Cardiac muscle cell (in vitro differentiated cells and primary cell): ENCODE results near the gene CEMIP2. TPM values are rescaled to one million over a fixed set of nuclear protein-coding genes. Genes with fewer than 3 reads are reported as not detected.

Experiments used
- DNase-seq, 2 donors: peaks; one replicate each; pipeline versions ENCODE4 v3.0.0 to v3.0.0-alpha.2; 2010 to 2017; ENCODE audit warnings: low read depth in 1 of 2, low spot score in 1 of 2
- H3K27ac ChIP-seq: fragments of 200-600 bp; sonication (generic); 2 replicates; pipeline ENCODE4 v1.5.1; 2016
- H3K27me3 ChIP-seq: fragments of 200-600 bp; sonication (generic); 2 replicates; pipeline ENCODE4 v1.6.0; 2016; ENCODE audit warnings: control low read depth
- H3K36me3 ChIP-seq: fragments of 200-600 bp; sonication (generic); 2 replicates; pipeline ENCODE4 v1.5.1; 2016; ENCODE audit warnings: control low read depth
- H3K4me1 ChIP-seq: fragments of 200-600 bp; sonication (generic); 2 replicates; pipeline ENCODE4 v1.8.1; 2017; ENCODE audit warnings: low read depth, mild to moderate bottlenecking, mixed run types
- H3K4me3 ChIP-seq: fragments of 200-600 bp; sonication (generic); 2 replicates; pipeline ENCODE4 v1.5.1; 2016; ENCODE audit warnings: mild to moderate bottlenecking
- H3K9me3 ChIP-seq: fragments of 200-600 bp; sonication (generic); 2 replicates; pipeline ENCODE4 v1.5.1; 2017; ENCODE audit warnings: low read depth, mild to moderate bottlenecking, control low read depth
- polyA plus RNA-seq: library from polyadenylated mRNA; unstranded; fragments of >200 nt; fragmentation: Nextera tagmentation; extraction: Ambion mirVana; gene quantifications from 2 replicates; pipeline ENCODE4 v1.2.1, GENCODE V29; 2016
- total RNA-seq: library from RNA; depleted of rRNA; stranded (reverse); fragments of >200 nt; gene quantifications from 2 replicates; pipeline ENCODE4 v1.2.3, GENCODE V29; 2016
- TF ChIP-seq, protein P1 (sequence below): IDR thresholded peaks from 2 replicates; pipeline ENCODE4 v1.5.1; 2012; ENCODE audit warnings: low read depth, mild to moderate bottlenecking, low read length

CEMIP2 gene
- total and polyA plus RNA-seq, 2 experiments from 2014 or later = 15.9 to 16.5 TPM

DNA sequence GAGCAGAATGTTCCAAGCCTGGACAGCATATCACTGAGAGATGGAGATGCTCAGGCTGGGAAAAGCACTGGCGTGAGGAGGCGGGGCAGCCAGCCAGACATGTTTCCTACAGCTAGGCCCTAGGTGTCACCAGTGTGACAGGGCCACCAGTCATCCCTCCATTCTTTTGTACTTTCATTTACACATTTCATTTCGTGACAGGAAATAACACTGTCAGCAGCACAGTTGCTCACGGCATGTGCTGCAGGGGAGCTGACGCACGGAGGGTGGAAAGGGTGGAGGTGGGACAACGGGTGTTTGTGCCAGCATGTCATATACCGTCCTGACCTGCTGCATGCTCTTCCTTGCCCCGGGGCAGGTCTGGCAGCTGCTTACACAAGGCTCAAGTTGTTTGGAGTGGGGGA, 14.8 kb upstream of the CEMIP2 start:
- Histone ChIP-seq H3K27ac (no peak overlapping the region), H3K9me3 (no peaks in the 10 kb centered on the region), H3K27me3 (no peaks in the 10 kb centered on the region), H3K4me3 (no peak overlapping the region), H3K4me1 (no peaks in the 10 kb centered on the region), H3K36me3 (no peaks in the 10 kb centered on the region)
- no peak for DNase-seq
- TF ChIP-seq, protein P1, sequence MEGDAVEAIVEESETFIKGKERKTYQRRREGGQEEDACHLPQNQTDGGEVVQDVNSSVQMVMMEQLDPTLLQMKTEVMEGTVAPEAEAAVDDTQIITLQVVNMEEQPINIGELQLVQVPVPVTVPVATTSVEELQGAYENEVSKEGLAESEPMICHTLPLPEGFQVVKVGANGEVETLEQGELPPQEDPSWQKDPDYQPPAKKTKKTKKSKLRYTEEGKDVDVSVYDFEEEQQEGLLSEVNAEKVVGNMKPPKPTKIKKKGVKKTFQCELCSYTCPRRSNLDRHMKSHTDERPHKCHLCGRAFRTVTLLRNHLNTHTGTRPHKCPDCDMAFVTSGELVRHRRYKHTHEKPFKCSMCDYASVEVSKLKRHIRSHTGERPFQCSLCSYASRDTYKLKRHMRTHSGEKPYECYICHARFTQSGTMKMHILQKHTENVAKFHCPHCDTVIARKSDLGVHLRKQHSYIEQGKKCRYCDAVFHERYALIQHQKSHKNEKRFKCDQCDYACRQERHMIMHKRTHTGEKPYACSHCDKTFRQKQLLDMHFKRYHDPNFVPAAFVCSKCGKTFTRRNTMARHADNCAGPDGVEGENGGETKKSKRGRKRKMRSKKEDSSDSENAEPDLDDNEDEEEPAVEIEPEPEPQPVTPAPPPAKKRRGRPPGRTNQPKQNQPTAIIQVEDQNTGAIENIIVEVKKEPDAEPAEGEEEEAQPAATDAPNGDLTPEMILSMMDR = no peak

DNA sequence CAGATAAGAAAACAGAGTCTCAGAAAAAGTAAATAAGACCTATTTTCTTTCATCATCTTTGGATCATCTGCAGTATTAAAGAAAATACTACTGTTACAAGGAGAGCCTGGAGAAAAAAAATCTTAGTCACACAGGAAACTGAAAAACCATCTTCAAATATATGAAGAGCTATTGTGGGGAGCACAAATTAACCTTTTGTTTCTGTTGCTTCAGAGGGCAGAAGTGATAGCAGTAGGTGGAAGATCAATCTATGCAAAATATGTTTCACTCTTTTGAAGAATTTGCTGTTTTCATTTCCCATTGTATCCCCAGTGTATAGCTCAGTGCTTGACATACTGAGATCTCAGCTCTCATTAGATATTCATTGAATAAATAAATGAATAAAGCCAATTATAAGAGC, 13.1 kb upstream of the CEMIP2 start:
- no peak for DNase-seq
- Histone ChIP-seq H3K4me1 (no peaks in the 10 kb centered on the region), H3K36me3 (no peaks in the 10 kb centered on the region), H3K27me3 (no peaks in the 10 kb centered on the region), H3K4me3 (no peak overlapping the region), H3K9me3 (no peaks in the 10 kb centered on the region), H3K27ac (no peak overlapping the region)
- TF ChIP-seq, protein P1 = no peak

DNA sequence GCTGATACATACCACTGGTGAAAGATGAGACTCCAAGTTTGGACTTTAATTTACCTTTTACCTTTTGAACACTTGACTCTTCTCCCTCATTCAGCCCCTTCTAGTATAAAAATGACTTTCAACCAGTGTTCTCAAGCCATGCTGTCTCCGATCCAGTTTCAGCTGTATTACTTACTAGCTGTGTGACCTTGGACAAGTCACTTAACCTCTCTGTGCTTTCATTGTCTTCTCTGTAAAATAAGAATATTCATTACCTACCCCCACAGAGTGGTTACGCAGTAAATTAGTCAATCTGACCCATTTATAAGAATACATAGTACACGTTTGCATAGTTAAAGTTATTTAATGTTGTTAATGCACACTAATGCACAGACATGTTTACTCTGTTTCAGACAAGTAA, 12.6 kb upstream of the CEMIP2 start:
- Histone ChIP-seq H3K27ac (no peak overlapping the region), H3K36me3 (no peaks in the 10 kb centered on the region), H3K4me1 (no peaks in the 10 kb centered on the region), H3K9me3 (no peaks in the 10 kb centered on the region), H3K27me3 (no peaks in the 10 kb centered on the region), H3K4me3 (no peak overlapping the region)
- TF ChIP-seq, protein P1 = no peak
- no peak for DNase-seq

DNA sequence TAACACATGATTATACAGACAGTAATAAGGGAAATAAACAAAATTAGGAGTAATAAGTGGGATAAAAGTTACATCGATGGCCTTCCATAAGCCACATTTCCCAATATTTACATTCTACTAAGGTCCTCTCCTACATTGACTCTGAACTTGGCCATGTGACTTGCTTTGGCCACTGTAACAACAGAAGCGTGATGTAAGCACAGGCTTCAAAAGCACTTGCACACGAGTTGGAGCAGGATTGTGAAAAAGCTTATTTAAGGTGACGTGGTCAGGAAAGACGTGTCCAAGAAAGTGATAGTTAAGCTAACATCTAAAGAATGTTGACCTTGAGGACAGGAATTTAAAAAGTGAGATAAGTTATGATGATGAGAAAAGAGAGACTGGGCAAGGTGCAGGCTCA, 9.8 kb upstream of the CEMIP2 start:
- Histone ChIP-seq H3K27ac (no peak overlapping the region), H3K36me3 (no peaks in the 10 kb centered on the region), H3K9me3 (no peaks in the 10 kb centered on the region), H3K4me3 (no peak overlapping the region), H3K4me1 (no peaks in the 10 kb centered on the region), H3K27me3 (no peaks in the 10 kb centered on the region)
- no peak for DNase-seq
- TF ChIP-seq, protein P1 = no peak

DNA sequence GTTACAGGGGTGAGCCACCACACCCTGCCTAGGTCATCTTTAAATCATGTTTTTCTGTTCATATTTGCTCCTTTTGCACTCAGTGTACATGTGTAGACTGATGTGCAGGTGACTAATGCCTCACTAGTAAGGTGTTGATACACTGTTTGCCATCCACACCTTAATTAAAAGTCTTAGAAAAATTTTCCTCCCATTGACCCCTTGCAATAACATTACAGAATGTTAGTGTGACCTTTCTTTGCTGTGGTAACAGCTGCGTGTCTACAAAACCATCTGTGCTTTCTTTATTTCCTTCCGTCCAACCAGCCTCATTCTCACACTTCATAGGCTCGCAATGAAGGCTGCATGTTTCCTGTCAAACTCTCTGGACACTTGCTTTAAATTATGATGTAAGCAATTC, 6.6 kb upstream of the CEMIP2 start:
- no peak overlapping the region for H3K27ac ChIP-seq
- no peak for DNase-seq
- H3K36me3 ChIP-seq = no peaks in the 10 kb centered on the region
- H3K4me3 ChIP-seq = no peak overlapping the region
- no peaks in the 10 kb centered on the region for H3K27me3 ChIP-seq
- H3K4me1 ChIP-seq = no peaks in the 10 kb centered on the region
- no peaks in the 10 kb centered on the region for H3K9me3 ChIP-seq
- TF ChIP-seq, protein P1 = no peak

DNA sequence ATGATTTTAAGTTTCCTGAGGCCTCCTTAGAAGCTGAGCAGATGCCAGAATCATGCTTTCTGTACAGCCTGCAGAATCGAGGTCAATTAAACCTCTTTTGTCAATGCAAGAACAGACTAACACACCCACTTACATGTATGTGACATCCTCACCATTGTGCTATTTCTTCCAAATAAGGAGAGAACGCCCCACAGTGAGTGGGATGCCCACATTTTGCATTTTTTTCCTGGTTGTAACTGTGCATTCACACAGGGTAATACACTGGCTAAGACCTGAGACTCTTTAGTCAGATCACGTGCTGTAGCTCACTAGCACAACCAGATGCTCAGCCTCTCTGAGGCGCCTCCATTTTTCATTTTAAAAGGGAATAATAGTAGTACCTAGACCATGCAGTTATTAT, 4.4 kb upstream of the CEMIP2 start:
- no peak overlapping the region for H3K27ac ChIP-seq
- no peaks in the 10 kb centered on the region for H3K36me3 ChIP-seq
- H3K27me3 ChIP-seq = no peaks in the 10 kb centered on the region
- no peaks in the 10 kb centered on the region for H3K9me3 ChIP-seq
- H3K4me1 ChIP-seq = no peaks in the 10 kb centered on the region
- no peak overlapping the region for H3K4me3 ChIP-seq
- TF ChIP-seq, protein P1 = no peak
- no peak for DNase-seq
